OCI-LY1 (cell line): ENCODE measurements around the gene MYO1G.

Experiments used
- EZH2 ChIP-seq: fragments of 200-600 bp; sonication (generic), shearing (Covaris generic); IDR thresholded peaks from 2 replicates; pipeline ENCODE4 v1.8.0; 2017; ENCODE audit warnings: borderline replicate concordance, mixed run types, mild to moderate bottlenecking, antibody characterized with exemption, low read length, moderate library complexity, mixed read lengths
- TF ChIP-seq, protein P1 (sequence below): fragments of 200-600 bp; sonication (generic), shearing (Covaris generic); IDR thresholded peaks from 2 replicates; pipeline ENCODE4 v1.5.1; 2017; ENCODE audit warnings: mild to moderate bottlenecking, antibody characterized with exemption, low read length, moderate library complexity, mixed read lengths

GRCh38 chr7:44984478-44984758 lies 5.6 kb upstream of the MYO1G start:
- TF ChIP-seq, protein P1, sequence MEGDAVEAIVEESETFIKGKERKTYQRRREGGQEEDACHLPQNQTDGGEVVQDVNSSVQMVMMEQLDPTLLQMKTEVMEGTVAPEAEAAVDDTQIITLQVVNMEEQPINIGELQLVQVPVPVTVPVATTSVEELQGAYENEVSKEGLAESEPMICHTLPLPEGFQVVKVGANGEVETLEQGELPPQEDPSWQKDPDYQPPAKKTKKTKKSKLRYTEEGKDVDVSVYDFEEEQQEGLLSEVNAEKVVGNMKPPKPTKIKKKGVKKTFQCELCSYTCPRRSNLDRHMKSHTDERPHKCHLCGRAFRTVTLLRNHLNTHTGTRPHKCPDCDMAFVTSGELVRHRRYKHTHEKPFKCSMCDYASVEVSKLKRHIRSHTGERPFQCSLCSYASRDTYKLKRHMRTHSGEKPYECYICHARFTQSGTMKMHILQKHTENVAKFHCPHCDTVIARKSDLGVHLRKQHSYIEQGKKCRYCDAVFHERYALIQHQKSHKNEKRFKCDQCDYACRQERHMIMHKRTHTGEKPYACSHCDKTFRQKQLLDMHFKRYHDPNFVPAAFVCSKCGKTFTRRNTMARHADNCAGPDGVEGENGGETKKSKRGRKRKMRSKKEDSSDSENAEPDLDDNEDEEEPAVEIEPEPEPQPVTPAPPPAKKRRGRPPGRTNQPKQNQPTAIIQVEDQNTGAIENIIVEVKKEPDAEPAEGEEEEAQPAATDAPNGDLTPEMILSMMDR: no peak
- TF ChIP-seq EZH2: no peak
